Cardiac muscle cell (in vitro differentiated cells and primary cell): ENCODE results near the gene CTSE. TPM values are rescaled to one million over a fixed set of nuclear protein-coding genes. Genes with fewer than 3 reads are reported as not detected.
"Not testable (repeated sequence)": the region's sequence is repeated elsewhere in the genome, so short reads cannot be mapped to it uniquely, and the experiment has no call there.

Experiments
- DNase-seq, 2 donors: peaks; one replicate each; pipeline versions ENCODE4 v3.0.0 to v3.0.0-alpha.2; 2010 to 2017; ENCODE audit warnings: low read depth in 1 of 2, low spot score in 1 of 2
- H3K27ac ChIP-seq: fragments of 200-600 bp; sonication (generic); 2 replicates; pipeline ENCODE4 v1.5.1; 2016
- H3K27me3 ChIP-seq: fragments of 200-600 bp; sonication (generic); 2 replicates; pipeline ENCODE4 v1.6.0; 2016; ENCODE audit warnings: control low read depth
- H3K36me3 ChIP-seq: fragments of 200-600 bp; sonication (generic); 2 replicates; pipeline ENCODE4 v1.5.1; 2016; ENCODE audit warnings: control low read depth
- H3K4me1 ChIP-seq: fragments of 200-600 bp; sonication (generic); 2 replicates; pipeline ENCODE4 v1.8.1; 2017; ENCODE audit warnings: low read depth, mild to moderate bottlenecking, mixed run types
- H3K4me3 ChIP-seq: fragments of 200-600 bp; sonication (generic); 2 replicates; pipeline ENCODE4 v1.5.1; 2016; ENCODE audit warnings: mild to moderate bottlenecking
- H3K9me3 ChIP-seq: fragments of 200-600 bp; sonication (generic); 2 replicates; pipeline ENCODE4 v1.5.1; 2017; ENCODE audit warnings: low read depth, mild to moderate bottlenecking, control low read depth
- polyA plus RNA-seq: library from polyadenylated mRNA; unstranded; fragments of >200 nt; fragmentation: Nextera tagmentation; extraction: Ambion mirVana; gene quantifications from 2 replicates; pipeline ENCODE4 v1.2.1, GENCODE V29; 2016
- total RNA-seq: library from RNA; depleted of rRNA; stranded (reverse); fragments of >200 nt; gene quantifications from 2 replicates; pipeline ENCODE4 v1.2.3, GENCODE V29; 2016
- TF ChIP-seq, protein P1 (sequence below): IDR thresholded peaks from 2 replicates; pipeline ENCODE4 v1.5.1; 2012; ENCODE audit warnings: low read depth, mild to moderate bottlenecking, low read length

The CTSE gene
- total and polyA plus RNA-seq, 2 experiments from 2014 or later: not detected

DNA sequence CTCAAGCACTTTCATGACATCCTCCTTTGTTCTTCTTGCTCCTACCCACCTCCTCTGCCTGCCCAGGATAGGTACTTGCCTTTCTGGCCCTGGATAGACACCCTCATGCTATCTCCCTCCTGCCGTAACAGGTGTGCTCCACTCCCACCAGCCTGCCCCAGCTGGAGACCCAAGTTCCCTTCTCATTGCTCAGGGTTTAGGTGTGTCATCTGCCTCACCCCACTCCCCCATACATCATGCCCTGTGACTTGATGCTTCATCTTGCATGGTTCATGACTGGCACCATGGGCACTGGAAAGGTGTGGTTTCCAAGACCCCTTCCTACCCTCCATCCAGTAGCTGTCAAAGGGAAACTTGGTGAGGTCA, 35.2 kb upstream of the CTSE start:
- no peak overlapping the region for H3K27ac ChIP-seq
- no peak for DNase-seq
- H3K4me3 ChIP-seq: no peak overlapping the region
- H3K9me3 ChIP-seq: no peaks in the 10 kb centered on the region
- H3K27me3 ChIP-seq: no peaks in the 10 kb centered on the region
- TF ChIP-seq, protein P1, sequence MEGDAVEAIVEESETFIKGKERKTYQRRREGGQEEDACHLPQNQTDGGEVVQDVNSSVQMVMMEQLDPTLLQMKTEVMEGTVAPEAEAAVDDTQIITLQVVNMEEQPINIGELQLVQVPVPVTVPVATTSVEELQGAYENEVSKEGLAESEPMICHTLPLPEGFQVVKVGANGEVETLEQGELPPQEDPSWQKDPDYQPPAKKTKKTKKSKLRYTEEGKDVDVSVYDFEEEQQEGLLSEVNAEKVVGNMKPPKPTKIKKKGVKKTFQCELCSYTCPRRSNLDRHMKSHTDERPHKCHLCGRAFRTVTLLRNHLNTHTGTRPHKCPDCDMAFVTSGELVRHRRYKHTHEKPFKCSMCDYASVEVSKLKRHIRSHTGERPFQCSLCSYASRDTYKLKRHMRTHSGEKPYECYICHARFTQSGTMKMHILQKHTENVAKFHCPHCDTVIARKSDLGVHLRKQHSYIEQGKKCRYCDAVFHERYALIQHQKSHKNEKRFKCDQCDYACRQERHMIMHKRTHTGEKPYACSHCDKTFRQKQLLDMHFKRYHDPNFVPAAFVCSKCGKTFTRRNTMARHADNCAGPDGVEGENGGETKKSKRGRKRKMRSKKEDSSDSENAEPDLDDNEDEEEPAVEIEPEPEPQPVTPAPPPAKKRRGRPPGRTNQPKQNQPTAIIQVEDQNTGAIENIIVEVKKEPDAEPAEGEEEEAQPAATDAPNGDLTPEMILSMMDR: no peak
- no peaks in the 10 kb centered on the region for H3K36me3 ChIP-seq
- H3K4me1 ChIP-seq: no peaks in the 10 kb centered on the region

DNA sequence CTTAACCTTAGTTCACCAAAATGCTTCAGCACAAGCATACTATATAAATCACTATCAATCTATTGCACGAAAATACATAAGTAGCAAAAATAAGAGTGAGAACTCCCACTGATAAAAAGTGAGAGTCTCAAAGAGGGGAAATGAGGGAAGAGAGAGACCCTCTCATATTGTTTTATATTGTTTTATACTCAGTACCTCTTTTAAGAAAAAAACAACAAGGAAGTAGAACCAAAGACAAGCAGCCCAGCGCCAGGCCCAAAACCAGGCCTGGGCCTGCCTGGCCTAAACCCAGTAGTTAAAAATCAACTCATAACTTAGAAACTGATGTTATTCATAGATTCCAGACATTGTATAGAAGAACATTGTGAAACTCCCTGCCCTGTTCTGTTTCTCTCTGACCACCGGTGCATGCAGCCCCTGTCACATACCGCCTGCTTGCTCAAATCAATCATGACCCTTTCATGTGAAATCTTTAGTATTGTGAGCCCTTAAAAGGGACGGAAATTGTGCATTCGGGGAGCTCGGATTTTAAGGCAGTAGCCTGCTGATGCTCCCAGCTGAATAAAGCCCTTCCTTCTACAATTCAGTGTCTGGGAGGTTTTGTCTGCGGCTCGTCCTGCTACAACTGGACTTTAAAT, 34.7 kb upstream of the CTSE start:
- not testable (repeated sequence) for H3K4me3 ChIP-seq, H3K27ac ChIP-seq, H3K4me1 ChIP-seq, H3K36me3 ChIP-seq, DNase-seq, H3K9me3 ChIP-seq, H3K27me3 ChIP-seq

DNA sequence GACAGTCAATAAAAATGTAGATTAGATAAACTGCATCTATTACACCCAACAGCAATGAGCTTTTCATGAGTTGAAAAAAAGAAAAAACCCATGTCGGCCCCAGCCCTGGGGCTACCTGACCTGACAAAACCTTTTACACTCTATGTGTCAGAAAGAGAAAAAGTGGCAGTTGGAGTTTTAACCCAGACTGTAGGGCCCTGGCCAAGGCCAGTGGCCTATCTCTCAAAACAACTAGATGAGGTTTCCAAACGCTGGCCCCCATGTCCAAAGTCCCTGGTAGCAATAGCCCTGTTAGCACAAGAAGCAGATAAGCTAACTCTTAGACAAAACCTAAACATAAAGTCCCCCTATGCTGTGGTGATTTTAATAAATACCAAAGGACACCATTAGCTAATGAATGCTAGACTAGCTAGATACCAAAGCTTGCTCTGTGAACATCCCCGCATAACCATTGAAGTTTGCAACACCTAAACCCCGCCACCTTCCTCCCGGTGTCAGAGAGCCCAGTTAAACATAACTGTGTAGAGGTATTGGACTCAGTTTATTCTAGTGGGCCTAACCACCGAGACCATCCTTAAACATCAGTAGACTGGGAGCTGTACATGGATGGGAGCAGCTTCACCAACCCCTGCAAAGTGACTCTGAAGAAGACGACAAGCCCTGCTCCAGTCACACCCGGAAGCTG, 32.1 kb upstream of the CTSE start:
- H3K36me3 ChIP-seq, H3K9me3 ChIP-seq, H3K4me1 ChIP-seq, H3K27me3 ChIP-seq, H3K4me3 ChIP-seq, DNase-seq, H3K27ac ChIP-seq: not testable (repeated sequence)

- DNase-seq, H3K4me3 ChIP-seq, H3K4me1 ChIP-seq, H3K9me3 ChIP-seq, H3K36me3 ChIP-seq, H3K27me3 ChIP-seq, H3K27ac ChIP-seq: not testable (repeated sequence)
These were observed 31.5 kb upstream of the CTSE start for GRCh38 chr1:206055069-206055625.

DNA sequence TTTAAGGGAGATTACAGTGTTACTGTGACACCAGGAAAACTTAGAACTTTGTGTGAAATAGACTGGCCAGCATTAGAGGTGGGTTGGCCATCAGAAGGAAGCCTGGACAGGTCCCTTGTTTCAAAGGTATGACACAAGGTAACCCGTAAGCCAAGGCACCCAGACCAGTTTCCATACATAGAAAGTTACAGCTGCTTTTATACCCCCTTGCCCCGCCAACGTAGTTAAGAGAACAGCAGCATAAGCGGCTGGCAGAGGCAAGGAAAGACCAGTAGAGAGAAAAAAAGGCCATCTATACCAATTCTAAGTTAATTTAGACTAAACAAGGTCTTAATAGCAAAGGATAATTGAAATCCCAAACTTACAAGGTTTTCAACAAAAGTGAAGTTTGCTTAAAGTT, 29.9 kb upstream of the CTSE start:
- H3K36me3 ChIP-seq, H3K9me3 ChIP-seq, DNase-seq, H3K27me3 ChIP-seq, H3K4me3 ChIP-seq, H3K27ac ChIP-seq, H3K4me1 ChIP-seq: not testable (repeated sequence)

DNA sequence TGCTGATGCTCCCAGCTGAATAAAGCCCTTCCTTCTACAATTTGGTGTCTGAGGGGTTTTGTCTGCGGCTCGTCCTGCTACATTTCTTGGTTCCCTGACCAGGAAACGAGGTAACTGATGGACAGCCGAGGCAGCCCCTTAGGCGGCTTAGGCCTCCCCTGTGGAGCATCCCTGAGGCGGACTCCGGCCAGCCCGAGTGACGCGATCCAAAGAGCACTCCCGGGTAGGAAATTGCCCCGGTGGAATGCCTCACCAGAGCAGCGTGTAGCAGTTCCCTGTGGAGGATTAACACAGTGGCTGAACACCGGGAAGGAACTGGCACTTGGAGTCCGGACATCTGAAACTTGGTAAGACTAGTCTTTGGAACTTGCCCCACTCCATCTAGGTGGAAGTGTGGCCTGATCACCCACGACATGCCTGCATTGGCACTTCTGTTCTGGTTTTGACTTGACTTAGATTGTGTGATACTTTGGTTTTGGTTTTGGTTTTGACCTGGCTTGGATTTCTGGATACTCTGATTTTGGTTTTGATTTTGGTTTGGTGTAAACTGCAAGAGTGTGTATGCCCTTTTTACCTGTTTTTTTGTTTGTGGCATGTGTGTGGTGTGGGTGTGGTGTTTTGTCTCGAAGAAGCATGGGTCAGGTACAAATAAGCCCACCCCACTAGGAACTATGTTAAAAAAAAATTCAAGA, 29.4 kb upstream of the CTSE start, which contains the start of gene RHEX:
Gene RHEX (plus strand): TSS at position 255 of the 692 bp plus-strand sequence. CDS start 44,656 bp downstream, outside the sequence.
- not testable (repeated sequence) for H3K4me1 ChIP-seq, H3K27ac ChIP-seq, DNase-seq, H3K4me3 ChIP-seq, H3K27me3 ChIP-seq, H3K9me3 ChIP-seq, H3K36me3 ChIP-seq

DNA sequence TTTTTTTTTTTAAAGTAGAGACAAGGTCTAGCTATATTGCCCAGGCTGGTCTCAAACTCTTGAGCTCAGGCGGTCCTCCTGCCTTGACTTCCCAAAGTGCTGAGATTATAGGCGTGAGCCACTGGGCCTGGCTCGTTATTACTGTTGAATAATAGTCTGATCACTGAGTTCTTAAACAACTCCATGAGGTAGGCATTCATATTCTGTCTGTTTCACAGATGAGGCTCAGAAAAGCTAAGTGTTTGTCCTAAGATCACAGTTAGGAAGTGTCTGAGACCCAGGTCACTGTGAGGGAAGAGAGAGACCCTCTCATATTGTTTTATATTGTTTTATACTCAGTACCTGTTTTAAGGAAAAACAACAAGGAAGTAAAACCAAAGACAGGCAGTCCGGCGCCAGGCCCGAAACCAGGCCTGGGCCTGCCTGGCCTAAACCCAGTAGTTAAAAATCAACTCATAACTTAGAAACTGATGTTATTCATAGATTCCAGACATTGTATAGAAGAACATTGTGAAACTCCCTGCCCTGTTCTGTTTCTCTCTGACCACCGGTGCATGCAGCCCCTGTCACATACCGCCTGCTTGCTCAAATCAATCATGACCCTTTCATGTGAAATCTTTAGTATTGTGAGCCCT, 28.7 kb upstream of the CTSE start:
- H3K4me1 ChIP-seq, H3K36me3 ChIP-seq, H3K27ac ChIP-seq, DNase-seq, H3K4me3 ChIP-seq, H3K27me3 ChIP-seq, H3K9me3 ChIP-seq: not testable (repeated sequence)

- Histone ChIP-seq H3K27ac (no peak overlapping the region), H3K36me3 (no peaks in the 10 kb centered on the region), H3K4me1 (no peaks in the 10 kb centered on the region), H3K4me3 (no peak overlapping the region), H3K9me3 (no peaks in the 10 kb centered on the region), H3K27me3 (no peaks in the 10 kb centered on the region)
- DNase-seq: no peak
- TF ChIP-seq, protein P1: no peak
These were observed 27.1 kb upstream of the CTSE start for GRCh38 chr1:206050655-206051235.
